ENCODE data around the gene EFCAB12. TPM values are rescaled to one million over a fixed set of nuclear protein-coding genes. Genes with fewer than 3 reads are reported as not detected.

EFCAB12 gene
- total RNA-seq, 1 donor from 2014 or later = not detected

DNA sequence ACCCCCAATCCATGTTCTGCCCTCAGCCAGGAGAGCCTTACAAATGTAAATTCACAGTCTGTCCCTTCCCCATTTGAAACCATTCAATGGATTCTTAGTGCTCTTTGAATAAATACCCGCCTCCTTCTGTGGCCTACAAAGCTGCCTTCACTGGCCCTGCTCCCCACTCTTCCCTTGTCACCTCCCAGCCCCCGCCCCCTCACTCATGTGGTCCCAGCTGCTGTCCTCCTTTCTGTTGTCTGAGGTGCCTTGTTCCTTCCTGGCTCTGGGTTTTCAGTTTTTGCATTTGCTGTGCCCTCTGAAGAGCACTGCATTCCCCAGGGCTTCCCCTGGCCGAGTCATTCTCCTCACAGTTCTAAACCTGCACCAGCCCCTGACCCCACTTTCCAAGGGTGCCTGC, 3.2 kb downstream of the EFCAB12 start:
- H3K4me3 ChIP-seq = no peak overlapping the region
- intact Hi-C loops (cut with DNase I) = no loop called here
- no peaks in the 10 kb centered on the region for H3K36me3 ChIP-seq
- peaks cover 17% of the 10 kb centered on the region for H3K4me1 ChIP-seq
- TF ChIP-seq, protein P1, sequence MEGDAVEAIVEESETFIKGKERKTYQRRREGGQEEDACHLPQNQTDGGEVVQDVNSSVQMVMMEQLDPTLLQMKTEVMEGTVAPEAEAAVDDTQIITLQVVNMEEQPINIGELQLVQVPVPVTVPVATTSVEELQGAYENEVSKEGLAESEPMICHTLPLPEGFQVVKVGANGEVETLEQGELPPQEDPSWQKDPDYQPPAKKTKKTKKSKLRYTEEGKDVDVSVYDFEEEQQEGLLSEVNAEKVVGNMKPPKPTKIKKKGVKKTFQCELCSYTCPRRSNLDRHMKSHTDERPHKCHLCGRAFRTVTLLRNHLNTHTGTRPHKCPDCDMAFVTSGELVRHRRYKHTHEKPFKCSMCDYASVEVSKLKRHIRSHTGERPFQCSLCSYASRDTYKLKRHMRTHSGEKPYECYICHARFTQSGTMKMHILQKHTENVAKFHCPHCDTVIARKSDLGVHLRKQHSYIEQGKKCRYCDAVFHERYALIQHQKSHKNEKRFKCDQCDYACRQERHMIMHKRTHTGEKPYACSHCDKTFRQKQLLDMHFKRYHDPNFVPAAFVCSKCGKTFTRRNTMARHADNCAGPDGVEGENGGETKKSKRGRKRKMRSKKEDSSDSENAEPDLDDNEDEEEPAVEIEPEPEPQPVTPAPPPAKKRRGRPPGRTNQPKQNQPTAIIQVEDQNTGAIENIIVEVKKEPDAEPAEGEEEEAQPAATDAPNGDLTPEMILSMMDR (IDR thresholded peaks at IDR 0.05) = no peak
- no peak for TF ChIP-seq POLR2AphosphoS5 (IDR thresholded peaks at IDR 0.05; ENCODE audit: insufficient read depth in 1 of 2, low read depth in 1 of 2)
- TF ChIP-seq POLR2A (IDR thresholded peaks at IDR 0.05) = no peak
- H3K9me3 ChIP-seq = no peaks in the 10 kb centered on the region
- DNase-seq (ENCODE audit: extremely low spot score in 2 of 2) = no peak
- no peaks in the 10 kb centered on the region for H3K27me3 ChIP-seq
- no peak overlapping the region for H3K27ac ChIP-seq

DNA sequence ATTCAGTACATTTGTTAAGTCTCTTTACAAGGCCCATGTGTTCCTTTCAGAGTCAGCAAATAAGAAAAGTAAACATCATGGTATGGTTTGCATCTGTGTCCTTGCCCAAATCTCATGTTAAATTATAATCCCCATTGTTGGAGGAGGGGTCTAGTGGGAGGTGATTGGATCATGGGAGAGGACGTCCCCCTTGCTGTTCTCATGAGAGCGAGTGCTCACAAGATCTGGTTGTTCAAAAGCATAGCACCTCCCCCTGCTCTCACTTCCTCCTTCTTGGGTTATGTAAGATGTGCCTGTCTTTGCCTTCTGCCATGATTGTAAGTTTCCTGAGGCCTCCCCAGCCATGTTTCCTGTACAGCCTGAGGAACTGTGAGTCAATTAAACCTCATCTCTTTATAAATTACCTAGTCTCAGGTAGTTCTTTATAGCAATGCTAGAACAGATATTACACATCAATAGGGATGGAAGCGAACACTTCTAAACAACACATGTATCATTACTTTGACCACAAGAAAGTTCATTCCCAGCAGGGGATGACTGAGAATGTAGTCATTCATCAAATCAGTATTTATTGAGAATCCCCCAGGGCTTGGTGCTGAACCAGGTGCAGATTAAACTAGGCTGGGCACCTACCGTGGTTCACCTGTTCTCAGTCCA, 4.1 kb downstream of the EFCAB12 start:
- no peaks in the 10 kb centered on the region for H3K9me3 ChIP-seq
- TF ChIP-seq POLR2AphosphoS5 (IDR thresholded peaks at IDR 0.05; ENCODE audit: insufficient read depth in 1 of 2, low read depth in 1 of 2) (no peak), POLR2A (IDR thresholded peaks at IDR 0.05) (no peak)
- H3K4me3 ChIP-seq = no peak overlapping the region
- DNase-seq (ENCODE audit: extremely low spot score in 2 of 2) = no peak
- peaks cover 16% of the 10 kb centered on the region for H3K4me1 ChIP-seq
- no peaks in the 10 kb centered on the region for H3K36me3 ChIP-seq
- intact Hi-C loops (cut with DNase I) = no loop called here
- no peaks in the 10 kb centered on the region for H3K27me3 ChIP-seq
- H3K27ac ChIP-seq = no peak overlapping the region

DNA sequence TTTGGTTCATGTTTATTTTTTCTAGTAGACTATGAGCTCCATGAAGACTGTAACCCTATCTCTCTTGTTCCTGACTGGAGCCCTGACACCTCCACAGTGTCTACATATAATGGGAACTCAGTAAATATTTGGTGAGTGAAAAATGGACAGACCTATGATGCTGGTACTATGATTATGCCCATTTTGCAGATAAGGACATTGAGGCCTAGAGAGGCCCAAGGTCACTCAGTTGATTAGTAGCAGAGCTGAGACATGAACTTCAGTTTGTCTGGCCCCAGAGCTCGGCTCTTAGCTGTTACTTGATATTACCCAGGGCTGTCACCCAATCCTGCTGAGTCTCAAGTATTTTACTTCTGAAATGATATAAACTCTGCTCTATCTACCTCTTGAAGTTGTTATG, 5.5 kb downstream of the EFCAB12 start:
- Histone ChIP-seq H3K4me1 (peaks cover 4% of the 10 kb centered on the region), H3K27me3 (no peaks in the 10 kb centered on the region), H3K27ac (no peak overlapping the region), H3K4me3 (no peak overlapping the region), H3K36me3 (no peaks in the 10 kb centered on the region), H3K9me3 (no peaks in the 10 kb centered on the region)
- intact Hi-C loops (cut with DNase I) = no loop called here
- no peak for DNase-seq (ENCODE audit: extremely low spot score in 2 of 2)
- TF ChIP-seq POLR2A (IDR thresholded peaks at IDR 0.05) = no peak
- TF ChIP-seq, protein P1 (IDR thresholded peaks at IDR 0.05) = no peak
- TF ChIP-seq POLR2AphosphoS5 (IDR thresholded peaks at IDR 0.05; ENCODE audit: insufficient read depth in 1 of 2, low read depth in 1 of 2) = no peak

DNA sequence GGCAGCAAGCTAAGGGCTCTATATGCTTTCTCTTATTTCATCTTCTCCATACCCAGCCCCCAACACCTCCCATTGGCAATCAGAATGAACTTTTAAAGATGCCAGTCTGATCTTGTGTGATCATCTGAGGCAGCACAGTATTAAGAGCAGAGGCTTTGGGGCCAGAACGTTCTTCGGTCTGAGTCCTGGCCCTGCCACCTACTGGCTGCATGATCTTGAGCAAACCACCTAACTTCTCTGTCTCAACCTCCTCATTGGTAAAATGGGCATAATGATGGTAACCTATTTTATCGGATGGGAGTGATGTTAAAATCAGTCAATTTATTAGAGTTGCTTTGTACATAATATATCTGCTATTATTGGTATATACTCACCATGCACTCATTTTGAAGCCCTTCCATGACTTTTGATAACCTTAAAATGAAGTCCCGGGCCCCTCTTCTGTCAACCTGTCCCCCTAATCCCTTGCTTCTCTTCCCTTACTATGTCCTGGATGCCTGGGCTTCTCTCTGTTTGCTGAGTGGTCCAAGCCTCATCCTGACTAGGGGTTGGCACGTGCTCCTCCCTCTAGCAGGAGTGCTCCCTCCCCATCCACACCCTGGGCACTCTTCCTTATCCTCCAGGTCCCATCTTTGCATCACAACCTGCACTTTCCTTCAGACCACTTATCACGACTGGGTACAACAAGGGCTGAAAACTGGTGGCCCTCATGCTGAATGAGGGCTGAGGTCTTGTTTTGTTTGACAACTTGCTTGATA, 6.3 kb downstream of the EFCAB12 start:
- intact Hi-C loops (cut with DNase I) = no loop called here

DNA sequence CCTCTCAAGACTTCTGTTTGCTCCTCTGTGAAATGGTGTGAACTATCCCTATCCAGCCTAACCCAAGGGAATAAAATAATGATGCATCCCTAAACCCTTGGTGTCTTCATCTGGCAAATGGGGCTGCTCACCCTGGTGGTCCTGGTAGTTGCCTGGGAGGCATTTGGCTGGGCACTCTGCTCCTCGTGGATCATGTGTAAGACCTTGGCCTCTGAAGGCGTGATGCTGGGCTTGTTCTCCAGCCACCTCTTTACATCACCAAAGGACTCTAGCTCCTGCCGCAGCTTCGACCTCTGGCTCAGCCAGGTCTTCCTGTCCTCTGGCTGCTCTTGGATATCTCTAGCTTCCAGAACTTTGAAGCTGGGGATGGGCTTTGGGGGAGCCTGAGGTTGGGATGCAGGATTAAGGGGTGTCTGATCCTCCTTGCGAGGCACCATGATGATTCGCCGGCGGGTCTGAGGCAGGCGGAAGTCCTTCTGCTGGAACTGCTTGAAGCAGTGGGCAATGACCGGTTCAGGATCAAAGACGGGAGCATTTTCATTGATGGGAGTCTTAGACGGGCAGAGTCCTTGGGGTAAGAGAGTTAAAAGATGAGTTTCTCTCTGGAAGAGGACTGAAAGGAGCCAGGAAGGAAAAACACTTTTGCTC, 7.1 kb downstream of the EFCAB12 start:
- no peaks in the 10 kb centered on the region for H3K9me3 ChIP-seq
- intact Hi-C loops (cut with DNase I) = no loop called here
- DNase-seq (ENCODE audit: extremely low spot score in 2 of 2) = no peak
- no peaks in the 10 kb centered on the region for H3K36me3 ChIP-seq
- no peaks in the 10 kb centered on the region for H3K27me3 ChIP-seq
- H3K4me1 ChIP-seq = no peaks in the 10 kb centered on the region
- H3K27ac ChIP-seq = no peak overlapping the region
- TF ChIP-seq POLR2AphosphoS5 (IDR thresholded peaks at IDR 0.05; ENCODE audit: insufficient read depth in 1 of 2, low read depth in 1 of 2) (no peak), POLR2A (IDR thresholded peaks at IDR 0.05) (no peak)
- TF ChIP-seq, protein P1 (IDR thresholded peaks at IDR 0.05) = no peak
- no peak overlapping the region for H3K4me3 ChIP-seq

More for the DNA sequence above, 6.3 kb downstream of the EFCAB12 start:
- no peak for TF ChIP-seq POLR2AphosphoS5 (IDR thresholded peaks at IDR 0.05; ENCODE audit: insufficient read depth in 1 of 2, low read depth in 1 of 2)
- TF ChIP-seq, protein P1 (IDR thresholded peaks at IDR 0.05) = no peak
- no peak for TF ChIP-seq POLR2A (IDR thresholded peaks at IDR 0.05)
- no peak for DNase-seq (ENCODE audit: extremely low spot score in 2 of 2)
- H3K27ac ChIP-seq = no peak overlapping the region
- H3K36me3 ChIP-seq = no peaks in the 10 kb centered on the region
- no peaks in the 10 kb centered on the region for H3K4me1 ChIP-seq
- no peaks in the 10 kb centered on the region for H3K27me3 ChIP-seq
- H3K4me3 ChIP-seq = no peak overlapping the region
- no peaks in the 10 kb centered on the region for H3K9me3 ChIP-seq
